ENCODE data around the gene KCNIP4.
"Not testable (repeated sequence)": the region's sequence is repeated elsewhere in the genome, so short reads cannot be mapped to it uniquely, and the experiment has no call there.

KCNIP4 gene

DNA sequence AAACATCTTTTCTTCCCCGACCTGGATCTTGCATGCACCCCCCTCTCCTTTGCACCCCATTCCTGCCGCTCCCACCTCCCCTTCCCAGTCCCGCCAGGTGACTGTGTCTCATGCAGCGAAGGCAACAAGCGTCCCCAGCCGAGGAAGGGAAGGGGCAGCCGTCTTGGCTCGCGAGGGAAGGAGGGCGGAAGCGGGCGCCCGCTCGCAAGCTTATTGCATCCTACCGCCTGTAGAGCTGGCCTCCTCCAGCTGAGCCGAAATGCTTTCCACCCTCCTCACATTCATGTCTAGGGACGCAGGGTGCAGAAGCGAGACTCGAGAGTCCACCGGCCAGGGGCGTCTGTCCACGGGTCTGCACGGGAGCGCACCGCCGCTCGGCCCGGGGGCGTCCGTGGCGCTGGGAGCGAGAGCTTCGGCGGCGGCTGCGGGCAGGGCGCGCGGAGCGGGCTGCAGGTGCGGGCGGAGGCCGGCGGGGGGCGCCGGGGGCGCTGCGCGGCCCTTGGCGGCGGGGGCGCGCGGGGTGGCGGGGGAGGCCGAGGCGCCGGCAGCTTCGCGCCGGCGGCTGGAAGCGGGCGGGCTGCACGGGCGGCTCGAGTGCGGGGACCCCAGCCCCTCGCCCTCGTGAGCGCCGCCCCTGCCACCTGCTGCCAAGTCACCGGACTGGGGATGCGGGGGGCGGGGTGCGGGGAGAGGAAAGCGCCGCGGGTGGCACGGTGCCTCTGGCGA is at the start of gene KCNIP4:
Gene KCNIP4, minus strand, starts transcription at position 426 of the 726 bp plus-strand sequence.
- peak; percentile 16 for DNase-seq

GRCh38 chr4:21996618-21997017 is 48.0 kb upstream of the KCNIP4 start:
- not testable (repeated sequence) for DNase-seq

GRCh38 chr4:21992330-21992729 is 43.8 kb upstream of the KCNIP4 start:
- no peak for DNase-seq

DNA sequence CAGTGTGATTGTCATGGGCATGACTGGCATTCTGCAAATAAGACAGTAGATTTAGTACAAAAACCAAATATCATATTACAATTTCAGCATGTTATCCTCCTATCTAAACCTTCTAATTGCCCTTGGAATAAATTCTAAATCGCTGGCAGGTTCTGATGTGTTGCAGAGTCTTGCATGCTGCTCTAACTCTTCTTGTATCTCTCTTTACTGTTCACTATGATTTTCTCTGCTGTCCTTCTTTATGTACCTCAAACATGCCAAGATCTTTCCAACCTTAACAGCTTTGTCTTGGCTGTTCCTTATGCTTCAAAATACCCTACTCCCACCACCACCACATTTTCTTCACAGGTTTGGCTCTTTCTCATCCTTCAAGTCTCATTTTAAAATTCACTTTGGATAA is 43.0 kb upstream of the KCNIP4 start:
- DNase-seq: no peak

DNA sequence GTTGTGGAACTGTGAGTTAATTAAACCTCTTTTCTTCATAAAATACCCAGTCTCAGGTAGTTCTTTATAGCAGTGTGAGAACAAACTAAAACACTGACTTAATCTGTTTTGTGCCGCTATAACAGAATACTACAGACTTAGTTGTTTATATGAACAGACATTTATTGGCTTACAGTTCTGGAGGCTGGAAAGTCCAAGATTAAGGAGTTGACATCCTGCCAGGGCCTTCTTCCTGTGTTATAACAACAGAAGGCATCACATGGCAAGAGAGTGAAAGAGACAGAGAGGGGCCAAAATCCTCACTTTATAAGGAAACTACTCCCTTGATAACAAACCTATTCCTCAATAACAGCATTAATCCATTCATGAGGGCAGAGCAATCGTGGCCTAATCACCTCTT is 42.5 kb upstream of the KCNIP4 start:
- no peak for DNase-seq

- DNase-seq: no peak
Observed at GRCh38 chr4:21989351-21989750, 40.8 kb upstream of the KCNIP4 start.

- DNase-seq: no peak
Observed at GRCh38 chr4:21986307-21986706, 37.7 kb upstream of the KCNIP4 start.

DNA sequence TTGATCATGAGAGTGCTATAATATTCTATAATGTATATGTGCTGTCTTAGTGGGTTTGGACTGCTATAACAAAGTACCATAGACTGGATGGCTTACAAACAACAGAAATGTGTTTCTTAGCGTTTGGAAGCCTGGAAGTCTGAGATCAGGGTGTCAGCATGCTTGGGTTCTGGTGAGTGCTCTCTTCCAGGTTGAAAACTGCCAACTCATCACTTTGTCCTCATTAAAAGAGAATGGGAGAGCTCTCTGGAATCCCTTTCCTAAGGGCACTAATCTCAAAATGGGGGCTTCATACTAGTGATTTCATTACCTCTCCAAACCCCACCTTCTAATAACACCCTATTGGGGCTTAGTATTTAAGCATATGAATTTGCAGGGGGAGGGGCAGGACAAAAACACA is 33.5 kb upstream of the KCNIP4 start:
- no peak for DNase-seq

DNA sequence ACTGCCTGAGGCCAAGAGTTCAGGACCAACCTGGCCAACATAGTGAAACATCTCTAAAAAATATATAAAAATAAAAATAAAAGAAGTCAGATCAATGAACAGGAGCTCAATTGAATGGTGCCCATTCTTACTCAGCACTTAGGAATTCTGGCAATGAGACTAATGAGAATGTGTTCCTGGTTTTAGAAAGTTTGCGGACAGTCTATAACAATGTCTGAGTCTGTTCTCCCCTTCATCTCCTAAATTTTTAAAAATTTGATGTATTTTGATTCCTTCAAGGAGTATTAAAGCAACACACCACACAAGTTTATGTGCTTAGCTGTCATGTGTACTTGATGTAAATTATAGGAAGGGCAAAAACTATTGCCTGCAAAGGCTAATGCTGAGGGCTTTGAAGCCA is 30.6 kb upstream of the KCNIP4 start:
- no peak for DNase-seq

GRCh38 chr4:21976166-21976565 is 27.6 kb upstream of the KCNIP4 start:
- DNase-seq: no peak

DNA sequence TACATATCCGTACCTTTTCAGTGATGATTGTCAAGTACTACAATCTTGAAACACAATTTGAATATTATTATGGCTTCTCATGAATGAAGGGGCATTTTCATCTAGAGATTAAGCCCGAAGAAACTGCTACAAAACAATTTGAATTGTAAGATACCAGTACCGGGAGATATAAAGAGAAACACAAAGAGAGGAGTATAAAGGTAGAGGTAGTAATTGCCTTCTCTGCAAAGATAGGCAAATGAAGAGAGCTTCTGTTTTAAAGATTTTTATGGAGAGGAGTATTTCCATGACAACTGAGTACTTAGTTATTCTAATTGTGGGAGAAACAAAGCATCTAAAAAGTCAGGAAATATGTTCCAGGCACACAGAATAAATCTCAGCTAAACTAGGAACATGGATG is 25.3 kb upstream of the KCNIP4 start:
- DNase-seq: no peak

- no peak for DNase-seq
Observed at GRCh38 chr4:21964762-21965319, 16.3 kb upstream of the KCNIP4 start.

DNA sequence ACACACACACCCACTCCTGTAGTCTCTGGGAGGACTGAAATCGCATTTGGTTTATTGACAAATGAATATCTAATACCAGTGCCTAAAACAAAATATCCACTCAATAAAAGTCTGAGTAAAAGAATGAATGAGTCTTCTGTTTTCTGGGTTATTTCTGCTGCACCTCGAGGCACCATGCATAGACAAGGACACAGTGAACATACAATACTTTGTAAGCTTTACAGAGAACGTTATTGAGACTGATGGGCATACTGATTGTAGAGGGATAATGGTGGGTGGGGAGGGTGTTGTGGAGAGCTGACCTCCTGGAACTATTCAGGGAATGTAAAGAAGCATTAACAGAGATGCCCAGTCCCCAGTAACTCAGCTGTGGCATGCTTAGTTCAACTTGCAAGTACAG is 14.1 kb upstream of the KCNIP4 start:
- no peak for DNase-seq

DNA sequence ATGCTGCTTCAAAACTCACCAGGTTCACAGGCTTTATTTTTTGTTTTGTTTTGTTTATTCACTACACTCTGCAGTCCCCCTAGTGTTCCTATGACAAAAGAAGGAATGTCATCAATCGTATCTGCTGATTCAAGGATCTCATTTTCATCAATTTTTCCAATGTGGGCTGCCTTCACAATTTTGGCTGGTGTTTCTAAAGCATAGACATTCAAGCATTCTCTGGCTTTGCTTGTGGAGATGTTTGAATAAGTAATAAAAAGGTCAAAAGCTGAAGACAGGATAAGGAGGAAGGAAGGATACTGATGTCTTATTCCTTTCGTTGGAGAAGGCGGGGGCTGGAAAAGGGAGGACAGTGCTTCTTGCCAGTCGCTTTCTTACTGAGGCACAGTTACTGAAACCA is 12.2 kb upstream of the KCNIP4 start:
- no peak for DNase-seq

DNA sequence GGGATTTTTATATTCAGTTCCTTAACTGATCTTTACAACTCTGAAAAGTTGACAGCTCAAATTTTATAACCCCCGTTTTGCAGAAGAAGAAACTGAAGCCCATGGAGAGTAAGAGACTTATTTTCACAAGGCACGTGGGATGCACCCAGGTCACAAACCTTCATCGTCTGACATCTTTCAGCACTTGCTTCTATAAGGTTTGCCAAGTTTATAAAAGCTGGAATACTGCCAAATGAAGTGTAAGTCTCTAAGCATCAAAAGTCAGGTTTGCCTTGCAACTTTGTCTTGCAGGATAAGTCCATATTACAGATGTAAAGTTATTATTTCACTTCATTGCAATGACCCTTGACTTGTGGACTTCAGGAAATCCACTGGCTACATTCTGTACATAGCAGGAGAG is 6.3 kb upstream of the KCNIP4 start:
- DNase-seq: no peak

GRCh38 chr4:21953653-21954052 is 5.1 kb upstream of the KCNIP4 start:
- DNase-seq: no peak

- no peak for DNase-seq
Observed at GRCh38 chr4:21952549-21952948, 4.0 kb upstream of the KCNIP4 start.

DNA sequence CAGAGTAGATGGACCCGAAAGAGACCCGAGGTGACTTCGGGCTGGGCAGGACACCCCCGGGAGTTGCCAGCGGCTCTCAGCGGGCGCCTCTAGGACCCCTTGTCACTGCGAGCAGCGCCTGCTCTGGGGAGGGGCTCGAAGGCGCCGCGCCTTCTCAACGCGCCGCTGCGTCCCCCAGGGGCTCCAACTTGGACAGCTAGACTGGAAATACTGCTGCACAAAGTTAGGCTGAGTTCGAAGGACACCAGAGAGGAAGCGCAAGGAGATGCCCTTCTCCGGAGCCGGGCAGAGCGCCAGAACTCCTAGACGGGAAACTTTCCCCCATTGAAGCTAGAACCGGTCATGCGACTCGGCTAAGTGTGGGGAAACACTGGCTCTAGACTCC is 493 bp upstream of the KCNIP4 start:
- DNase-seq: no peak

- no peak for DNase-seq
Observed at GRCh38 chr4:21947791-21948346, 703 bp downstream of the KCNIP4 start.

GRCh38 chr4:21946858-21947257 is 1.7 kb downstream of the KCNIP4 start:
- no peak for DNase-seq

DNA sequence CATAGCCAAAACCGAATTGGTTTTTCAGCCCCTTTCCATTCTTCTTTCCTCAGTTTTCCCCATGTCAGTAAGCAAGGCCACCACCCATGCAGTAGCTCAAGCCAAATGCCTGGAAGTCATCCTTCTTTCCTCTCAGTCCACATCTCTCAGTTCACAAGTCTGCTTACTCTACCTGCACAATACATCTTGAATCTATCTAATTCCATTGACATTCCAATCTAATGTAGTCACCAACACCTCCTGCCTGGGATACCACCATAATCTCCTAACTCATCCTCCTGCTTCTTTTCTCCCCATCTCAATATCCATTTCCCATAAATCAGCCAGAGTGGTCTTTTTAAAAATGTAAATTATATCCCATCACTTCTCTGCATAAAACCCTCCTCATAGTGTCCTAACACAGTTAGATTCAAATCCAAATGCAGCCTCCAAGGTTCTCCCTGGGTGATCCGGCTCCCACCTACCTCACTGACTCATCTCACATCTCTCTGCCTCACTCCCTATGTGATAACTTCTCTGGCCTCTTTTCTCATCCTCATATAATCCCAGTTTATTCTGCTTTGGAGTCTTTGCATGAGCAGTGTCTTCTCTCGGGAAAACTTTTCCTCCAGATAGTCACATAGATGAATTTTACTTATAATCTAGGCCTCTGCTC is 26.9 kb downstream of the KCNIP4 start:
- DNase-seq: no peak

GRCh38 chr4:21915761-21916160 is 32.8 kb downstream of the KCNIP4 start:
- no peak for DNase-seq

DNA sequence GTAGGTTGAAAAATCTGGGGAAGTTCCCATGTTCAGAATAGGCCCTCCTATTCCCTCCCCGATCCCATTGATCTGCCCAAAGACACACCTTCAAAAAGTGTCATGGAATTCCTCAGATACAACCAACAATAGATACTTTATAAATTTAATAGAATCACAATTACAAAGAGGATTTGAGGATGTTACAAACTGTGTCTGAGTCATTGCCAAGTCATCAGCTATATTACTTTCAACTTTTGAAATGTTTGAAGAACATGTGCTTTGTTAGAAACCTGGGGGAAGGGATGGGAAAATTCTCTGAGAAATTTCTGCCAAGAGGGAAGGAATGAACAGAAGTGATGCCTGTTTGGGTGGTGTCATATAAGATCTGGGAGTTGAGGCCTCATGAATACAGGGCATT is 46.7 kb downstream of the KCNIP4 start:
- DNase-seq: no peak

DNA sequence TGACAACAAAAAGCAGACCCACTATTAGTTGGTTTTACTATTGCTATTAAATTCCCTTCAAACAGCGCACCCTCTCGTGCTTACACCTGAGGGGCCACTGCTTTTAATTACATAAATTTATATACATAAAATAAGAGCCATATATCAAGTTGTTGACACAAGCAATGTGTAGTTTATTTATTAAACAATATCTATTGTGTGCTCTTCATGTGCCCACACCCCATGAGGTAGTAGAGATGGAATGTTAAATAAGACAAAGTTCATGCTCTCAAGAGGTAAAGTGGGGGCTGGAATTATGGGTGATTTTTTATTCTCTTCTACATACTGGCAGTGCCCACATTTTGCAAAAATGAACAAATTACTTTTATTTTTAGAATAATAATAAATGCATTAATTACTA is 47.3 kb downstream of the KCNIP4 start:
- DNase-seq: no peak

All from activated T-cell treated with anti-CD3 and anti-CD28 coated beads, Interleukin-2, amount 50 U/mL, for 1 hour (primary cell).